Measurements from ENCODE around the gene GNG2.

GNG2 gene

DNA sequence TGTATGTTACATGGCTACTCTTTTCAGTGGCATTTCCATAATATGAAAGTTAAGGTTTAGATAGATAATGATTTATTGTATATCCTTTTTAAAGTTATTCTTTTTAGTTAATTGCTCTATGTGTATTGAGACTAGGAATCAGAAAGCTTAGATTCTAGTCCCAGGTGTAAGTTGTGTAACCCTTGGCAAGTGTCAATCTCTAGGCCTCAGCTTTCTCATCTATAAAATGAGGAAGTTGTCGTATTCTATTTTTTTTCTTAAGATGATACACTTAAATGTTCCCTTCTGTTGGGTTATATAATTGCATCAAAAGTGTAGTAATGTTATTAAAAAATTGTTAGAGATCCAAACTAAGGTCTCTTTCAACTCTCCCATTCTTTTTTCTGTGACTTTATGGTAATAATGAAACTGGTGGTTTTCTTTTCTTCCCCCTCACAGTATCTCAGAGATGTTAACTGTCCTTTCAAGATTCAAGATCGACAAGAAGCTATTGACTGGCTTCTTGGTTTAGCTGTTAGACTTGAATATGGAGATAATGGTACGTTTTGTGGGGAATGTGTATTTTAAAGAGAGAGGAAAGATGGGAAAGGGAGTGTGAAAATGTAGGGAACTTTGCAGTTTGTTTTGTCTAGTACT is 133.0 kb downstream of the GNG2 start:
- no peak for FAIRE-seq

DNA sequence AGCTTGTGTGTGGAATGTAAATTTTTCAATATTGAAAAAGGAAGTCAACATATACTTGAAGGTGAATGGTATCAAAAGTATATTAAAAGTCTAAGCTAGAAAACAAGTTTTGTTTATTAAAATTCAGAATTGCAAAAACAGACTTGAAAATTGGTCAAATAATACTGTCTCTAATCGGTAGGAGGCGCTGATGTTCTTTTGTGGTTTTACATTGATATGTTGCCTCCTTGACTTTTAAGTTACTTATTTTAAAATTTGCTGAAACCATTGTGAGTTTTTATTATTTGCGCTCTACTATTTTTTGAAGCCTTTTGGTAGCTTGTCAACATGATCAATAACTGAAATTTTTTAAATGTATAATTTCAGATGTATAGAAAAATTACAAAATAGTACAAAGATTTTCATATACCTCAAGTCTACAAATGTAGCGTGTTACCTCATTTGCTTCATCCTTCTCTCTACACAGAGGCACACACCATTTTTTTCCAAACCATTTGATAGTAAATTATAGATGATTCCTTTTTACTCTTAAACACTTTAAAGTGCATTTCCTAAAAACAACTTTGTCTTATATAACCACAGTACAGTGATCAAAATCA is 135.8 kb downstream of the GNG2 start:
- no peak for TF ChIP-seq POLR2A (IDR thresholded peaks at IDR 0.05; ENCODE audit: low read depth, low read length)
- FAIRE-seq (no peak), DNase-seq (ENCODE audit: insufficient read length, low spot score) (no peak)

More for the DNA sequence above, 133.0 kb downstream of the GNG2 start:
- no peak for DNase-seq (ENCODE audit: insufficient read length, low spot score)
- TF ChIP-seq POLR2A (IDR thresholded peaks at IDR 0.05; ENCODE audit: low read depth, low read length), result no peak

DNA sequence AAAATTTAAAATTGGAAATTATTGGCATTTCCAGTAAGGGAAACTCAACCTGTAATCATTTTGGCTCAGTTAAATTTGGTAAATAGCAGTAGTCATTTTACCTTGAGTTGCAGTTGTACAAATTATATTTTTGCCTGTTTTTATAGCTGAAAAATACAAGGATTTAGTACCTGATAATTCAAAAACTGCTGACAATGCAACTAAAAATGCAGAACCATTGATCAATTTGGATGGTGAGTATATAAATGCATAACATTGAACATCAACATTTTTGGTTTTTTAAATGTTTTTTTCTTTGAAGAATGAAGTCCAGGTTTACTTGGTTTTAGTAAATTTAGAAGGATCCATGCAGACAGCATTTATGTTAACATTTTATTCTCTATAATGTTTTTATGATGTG is 137.9 kb downstream of the GNG2 start:
- TF ChIP-seq POLR2A (IDR thresholded peaks at IDR 0.05; ENCODE audit: low read depth, low read length), result no peak
- FAIRE-seq, result no peak
- DNase-seq (ENCODE audit: insufficient read length, low spot score), result no peak

- DNase-seq (ENCODE audit: insufficient read length, low spot score) (no peak), FAIRE-seq (no peak)
- no peak for TF ChIP-seq POLR2A (IDR thresholded peaks at IDR 0.05; ENCODE audit: low read depth, low read length)
Measured at GRCh38 chr14:51999084-51999483, 138.7 kb downstream of the GNG2 start.

- FAIRE-seq (no peak), DNase-seq (ENCODE audit: insufficient read length, low spot score) (no peak)
- TF ChIP-seq POLR2A (IDR thresholded peaks at IDR 0.05; ENCODE audit: low read depth, low read length), result no peak
Measured at GRCh38 chr14:52000019-52000582, 139.7 kb downstream of the GNG2 start.

DNA sequence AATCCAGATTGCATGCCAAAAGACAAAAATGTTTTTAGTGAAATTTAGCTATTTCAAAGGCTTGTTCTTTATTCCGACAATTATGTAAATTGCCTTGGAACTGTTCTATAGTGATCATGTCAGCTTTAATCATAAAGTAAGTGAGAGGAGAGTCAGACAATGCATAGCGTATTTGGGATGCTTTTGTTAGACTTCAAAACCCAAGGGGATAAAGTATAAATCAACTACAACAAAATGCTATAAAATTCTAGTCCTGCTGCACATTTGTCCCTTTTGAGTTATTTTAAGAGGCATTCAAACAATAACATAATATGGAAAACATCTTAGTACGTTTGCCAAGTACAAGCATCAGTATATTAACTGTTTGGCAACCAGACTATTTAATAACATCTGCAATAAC is 140.3 kb downstream of the GNG2 start:
- no peak for TF ChIP-seq POLR2A (IDR thresholded peaks at IDR 0.05; ENCODE audit: low read depth, low read length)
- FAIRE-seq (no peak), DNase-seq (ENCODE audit: insufficient read length, low spot score) (no peak)

GRCh38 chr14:52002542-52002941 is 142.1 kb downstream of the GNG2 start:
- no peak for TF ChIP-seq POLR2A (IDR thresholded peaks at IDR 0.05; ENCODE audit: low read depth, low read length)
- DNase-seq (ENCODE audit: insufficient read length, low spot score) (no peak), FAIRE-seq (no peak)

GRCh38 chr14:52003324-52003723 is 142.9 kb downstream of the GNG2 start:
- DNase-seq (ENCODE audit: insufficient read length, low spot score), result no peak
- no peak for TF ChIP-seq POLR2A (IDR thresholded peaks at IDR 0.05; ENCODE audit: low read depth, low read length)
- no peak for FAIRE-seq

DNA sequence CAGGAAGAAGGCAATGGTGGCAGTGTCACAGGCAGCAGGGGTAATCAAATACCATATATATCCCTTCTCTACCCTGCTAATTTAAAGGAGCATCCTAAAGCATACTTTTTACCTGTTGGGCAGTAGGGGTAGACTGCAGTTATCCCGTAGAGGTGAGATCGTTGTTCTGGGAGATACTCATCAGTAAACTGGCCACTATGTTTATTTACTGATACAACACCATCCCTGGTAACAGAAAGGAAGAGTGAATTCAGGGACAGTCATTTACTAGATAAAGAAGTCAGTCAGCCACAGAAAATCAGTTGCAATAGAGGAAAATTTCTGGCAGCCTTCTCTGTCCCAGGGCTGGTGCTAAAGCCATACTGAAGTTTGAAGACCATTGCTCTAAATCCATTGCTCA is 145.2 kb downstream of the GNG2 start:
- no peak for FAIRE-seq
- DNase-seq (ENCODE audit: insufficient read length, low spot score), result no peak
- no peak for TF ChIP-seq POLR2A (IDR thresholded peaks at IDR 0.05; ENCODE audit: low read depth, low read length)

- FAIRE-seq (no peak), DNase-seq (ENCODE audit: insufficient read length, low spot score) (no peak)
- no peak for TF ChIP-seq POLR2A (IDR thresholded peaks at IDR 0.05; ENCODE audit: low read depth, low read length)
Measured at GRCh38 chr14:52006361-52006760, 145.9 kb downstream of the GNG2 start.

GRCh38 chr14:52007211-52007610 is 146.8 kb downstream of the GNG2 start:
- no peak for DNase-seq (ENCODE audit: insufficient read length, low spot score)
- no peak for FAIRE-seq
- no peak for TF ChIP-seq POLR2A (IDR thresholded peaks at IDR 0.05; ENCODE audit: low read depth, low read length)

GRCh38 chr14:52007637-52008036 is 147.2 kb downstream of the GNG2 start:
- DNase-seq (ENCODE audit: insufficient read length, low spot score) (no peak), FAIRE-seq (no peak)
- no peak for TF ChIP-seq POLR2A (IDR thresholded peaks at IDR 0.05; ENCODE audit: low read depth, low read length)

- TF ChIP-seq POLR2A (IDR thresholded peaks at IDR 0.05; ENCODE audit: low read depth, low read length), result no peak
- FAIRE-seq, result no peak
- no peak for DNase-seq (ENCODE audit: insufficient read length, low spot score)
Measured at GRCh38 chr14:52008136-52008535, 147.7 kb downstream of the GNG2 start.

DNA sequence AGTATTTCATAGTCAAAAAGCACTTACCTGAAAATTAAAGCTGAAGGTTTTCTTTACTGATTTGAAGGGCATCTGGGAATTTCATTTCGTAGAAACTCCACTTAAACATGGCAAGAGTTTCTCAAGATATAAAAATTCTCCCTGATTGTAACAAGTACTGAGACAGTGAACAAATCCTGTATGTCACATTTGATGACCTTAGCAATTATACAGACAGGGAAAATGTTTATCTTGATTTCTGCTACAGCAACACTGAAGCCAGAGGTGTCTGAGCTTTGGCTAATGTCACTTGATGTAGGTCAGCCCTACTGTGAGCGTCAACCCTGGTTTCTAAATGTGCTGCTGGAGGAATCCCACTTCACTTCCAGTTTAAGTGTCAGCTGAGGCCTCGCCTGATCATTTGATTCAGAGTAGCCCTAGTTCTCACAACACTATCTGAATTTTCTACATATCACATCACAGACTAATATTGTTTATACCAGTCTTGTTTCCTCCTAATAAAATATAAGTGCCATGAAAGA is 149.8 kb downstream of the GNG2 start:
- no peak for TF ChIP-seq POLR2A (IDR thresholded peaks at IDR 0.05; ENCODE audit: low read depth, low read length)
- FAIRE-seq, result no peak
- DNase-seq (ENCODE audit: insufficient read length, low spot score), result no peak

DNA sequence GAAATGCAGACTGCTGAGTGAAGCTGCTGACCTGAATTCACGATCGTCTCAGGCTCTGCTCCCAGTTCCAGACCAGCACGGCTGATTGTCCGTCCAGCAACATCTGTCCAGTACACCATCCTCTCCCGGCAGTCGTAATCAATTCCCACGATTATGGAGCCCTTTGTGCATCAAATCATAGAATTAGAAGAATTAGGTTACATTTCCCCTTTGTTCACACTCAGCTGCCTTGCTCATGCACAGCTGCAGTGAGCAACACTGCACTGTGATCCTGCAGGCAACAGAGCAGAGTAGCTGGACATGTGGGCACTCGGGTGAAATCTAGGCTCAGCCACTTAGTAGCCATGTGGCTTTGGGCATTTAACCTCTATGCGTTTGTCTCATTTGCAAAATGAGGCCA is 151.1 kb downstream of the GNG2 start:
- no peak for TF ChIP-seq POLR2A (IDR thresholded peaks at IDR 0.05; ENCODE audit: low read depth, low read length)
- FAIRE-seq (no peak), DNase-seq (ENCODE audit: insufficient read length, low spot score) (no peak)

All from H54 (cell line).